ENCODE results near the gene GCK.

Gene GCK

DNA sequence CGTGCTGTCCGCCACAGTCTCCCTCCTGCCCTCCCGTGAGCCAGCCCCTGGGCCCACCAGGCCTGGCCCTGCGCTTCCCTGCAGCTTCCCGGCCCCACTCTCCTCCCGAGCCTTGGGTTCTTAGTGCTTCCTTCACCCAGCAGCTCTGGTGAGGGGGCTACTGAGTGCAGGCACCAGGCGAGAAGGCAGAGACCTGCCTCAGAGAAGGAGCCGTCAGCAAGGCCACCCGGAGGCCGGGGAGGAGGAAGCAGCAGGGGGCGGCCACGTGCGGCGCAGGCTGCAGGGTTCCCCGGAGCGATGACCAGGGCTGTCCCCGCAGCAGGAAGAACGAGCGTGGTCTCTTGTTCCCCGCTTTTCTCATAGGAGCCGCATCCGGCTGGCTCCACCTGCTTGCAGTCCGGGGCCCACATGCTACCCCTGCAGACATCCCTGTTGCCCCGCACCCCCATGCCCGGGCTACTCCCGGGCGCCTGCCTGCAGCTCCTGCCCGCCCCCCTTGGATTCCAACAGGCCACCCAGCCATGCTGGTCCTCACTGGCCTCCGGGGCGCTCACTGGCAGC lies 32.1 kb upstream of the GCK start:
- H3K9me3 ChIP-seq (ENCODE audit: control insufficient read depth, insufficient read depth, low read depth, low read length) = no peaks in the 10 kb centered on the region
- no peak overlapping the region for H3K4me3 ChIP-seq (ENCODE audit: low read depth, low read length)
- H3K27ac ChIP-seq (ENCODE audit: low read depth, low read length) = no peak overlapping the region
- no peaks in the 10 kb centered on the region for H3K27me3 ChIP-seq (ENCODE audit: control insufficient read depth, insufficient read depth, low read length)
- H3K9ac ChIP-seq (ENCODE audit: low read length) = no peak overlapping the region
- peaks cover 41% of the 10 kb centered on the region for H3K4me1 ChIP-seq (ENCODE audit: control insufficient read depth, insufficient read depth, low read length)
- no peaks in the 10 kb centered on the region for H3K36me3 ChIP-seq (ENCODE audit: control insufficient read depth, insufficient read depth, low read length)

DNA sequence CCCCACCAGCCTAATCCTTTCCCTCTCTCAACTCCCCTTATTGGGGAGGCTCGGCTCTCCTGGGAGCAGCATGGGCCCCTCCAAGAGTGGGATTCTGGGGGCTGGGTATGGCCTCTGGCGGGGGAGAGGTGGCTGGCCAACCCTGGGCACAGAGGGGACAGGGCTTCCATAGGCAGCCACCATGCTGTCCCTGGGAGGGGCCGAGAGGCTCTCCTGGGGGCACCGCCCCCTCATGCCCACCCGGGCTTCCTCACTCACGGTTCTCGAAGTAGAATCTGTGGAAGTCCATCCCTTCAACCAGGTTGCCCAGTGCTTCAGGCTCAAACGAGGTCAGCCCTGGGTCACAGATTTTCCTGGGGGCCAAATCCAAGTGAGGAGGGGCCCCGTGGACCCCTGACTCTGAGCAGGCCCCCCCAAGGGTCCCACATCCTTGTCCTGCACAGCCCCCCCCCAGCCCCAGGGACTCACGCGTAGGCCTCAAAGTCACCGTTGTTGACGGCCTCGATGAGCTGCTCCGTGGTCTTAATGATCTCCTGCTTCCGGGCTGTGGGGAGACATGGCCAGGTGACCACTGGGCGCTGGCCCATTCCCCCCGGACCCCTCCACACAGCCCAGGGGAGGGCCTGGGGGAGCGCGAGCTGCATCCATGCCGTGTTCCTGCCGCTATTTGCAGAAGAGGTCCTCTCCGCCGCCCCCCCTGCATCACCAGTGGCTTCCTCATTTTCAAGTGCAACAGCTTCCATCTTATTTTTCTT lies 31.3 kb upstream of the GCK start:
- Histone ChIP-seq H3K4me1 (ENCODE audit: control insufficient read depth, insufficient read depth, low read length) (peaks cover 41% of the 10 kb centered on the region), H3K27ac (ENCODE audit: low read depth, low read length) (no peak overlapping the region), H3K27me3 (ENCODE audit: control insufficient read depth, insufficient read depth, low read length) (no peaks in the 10 kb centered on the region), H3K9ac (ENCODE audit: low read length) (no peak overlapping the region), H3K9me3 (ENCODE audit: control insufficient read depth, insufficient read depth, low read depth, low read length) (no peaks in the 10 kb centered on the region), H3K4me3 (ENCODE audit: low read depth, low read length) (no peak overlapping the region), H3K36me3 (ENCODE audit: control insufficient read depth, insufficient read depth, low read length) (no peaks in the 10 kb centered on the region)

DNA sequence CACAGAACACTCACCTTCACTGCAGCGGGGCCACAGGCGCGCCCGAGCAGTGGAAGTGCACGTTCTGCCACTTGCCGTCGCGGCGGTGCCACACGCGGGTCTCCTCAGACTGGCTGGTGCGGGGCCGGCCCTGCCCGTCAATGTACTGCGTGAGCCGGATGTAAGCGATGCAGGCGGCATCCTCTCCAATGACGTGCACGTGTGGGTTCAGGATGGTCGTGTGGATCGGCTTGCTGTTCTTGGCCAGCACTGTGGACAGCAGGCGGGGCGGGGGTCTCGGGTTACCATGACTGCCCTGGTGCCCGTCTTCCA lies 30.8 kb upstream of the GCK start:
- Histone ChIP-seq H3K9me3 (ENCODE audit: control insufficient read depth, insufficient read depth, low read depth, low read length) (no peaks in the 10 kb centered on the region), H3K27ac (ENCODE audit: low read depth, low read length) (no peak overlapping the region), H3K4me1 (ENCODE audit: control insufficient read depth, insufficient read depth, low read length) (peaks cover 41% of the 10 kb centered on the region), H3K4me3 (ENCODE audit: low read depth, low read length) (no peak overlapping the region), H3K27me3 (ENCODE audit: control insufficient read depth, insufficient read depth, low read length) (no peaks in the 10 kb centered on the region), H3K36me3 (ENCODE audit: control insufficient read depth, insufficient read depth, low read length) (no peaks in the 10 kb centered on the region), H3K9ac (ENCODE audit: low read length) (no peak overlapping the region)

DNA sequence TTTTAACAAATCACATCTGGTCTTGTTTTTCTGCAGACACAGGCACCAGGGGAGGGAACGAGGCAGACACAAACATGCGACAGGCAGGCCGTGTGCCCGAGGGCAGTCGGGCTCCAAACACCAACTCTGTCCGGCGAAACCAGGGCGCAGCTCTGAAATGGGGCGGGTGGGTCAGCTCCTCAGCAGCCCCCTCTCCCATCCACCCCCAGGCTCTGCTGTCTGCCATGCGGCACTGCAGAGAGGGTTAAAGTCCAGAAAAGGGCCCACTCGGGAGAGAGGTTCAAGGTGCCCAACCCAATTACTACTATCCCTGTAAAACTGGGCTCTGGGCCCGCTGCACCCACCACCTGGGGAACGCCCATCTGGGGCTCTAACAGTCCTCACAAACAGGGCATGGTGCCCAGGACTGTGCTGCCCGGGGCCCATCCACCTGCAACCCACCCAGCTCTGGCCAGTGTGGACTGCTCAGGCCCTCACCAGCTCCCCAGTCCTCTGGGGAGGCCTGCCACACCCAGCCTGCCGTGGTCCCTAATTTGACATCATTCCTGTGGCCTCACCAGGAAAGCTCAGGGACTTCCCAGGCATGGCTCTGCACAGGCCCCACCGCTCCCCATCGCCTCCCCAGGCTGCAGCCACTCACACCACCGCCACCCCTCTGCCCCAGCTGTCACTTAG lies 30.3 kb upstream of the GCK start:
- Histone ChIP-seq H3K9ac (ENCODE audit: low read length) (no peak overlapping the region), H3K4me1 (ENCODE audit: control insufficient read depth, insufficient read depth, low read length) (peaks cover 40% of the 10 kb centered on the region)

DNA sequence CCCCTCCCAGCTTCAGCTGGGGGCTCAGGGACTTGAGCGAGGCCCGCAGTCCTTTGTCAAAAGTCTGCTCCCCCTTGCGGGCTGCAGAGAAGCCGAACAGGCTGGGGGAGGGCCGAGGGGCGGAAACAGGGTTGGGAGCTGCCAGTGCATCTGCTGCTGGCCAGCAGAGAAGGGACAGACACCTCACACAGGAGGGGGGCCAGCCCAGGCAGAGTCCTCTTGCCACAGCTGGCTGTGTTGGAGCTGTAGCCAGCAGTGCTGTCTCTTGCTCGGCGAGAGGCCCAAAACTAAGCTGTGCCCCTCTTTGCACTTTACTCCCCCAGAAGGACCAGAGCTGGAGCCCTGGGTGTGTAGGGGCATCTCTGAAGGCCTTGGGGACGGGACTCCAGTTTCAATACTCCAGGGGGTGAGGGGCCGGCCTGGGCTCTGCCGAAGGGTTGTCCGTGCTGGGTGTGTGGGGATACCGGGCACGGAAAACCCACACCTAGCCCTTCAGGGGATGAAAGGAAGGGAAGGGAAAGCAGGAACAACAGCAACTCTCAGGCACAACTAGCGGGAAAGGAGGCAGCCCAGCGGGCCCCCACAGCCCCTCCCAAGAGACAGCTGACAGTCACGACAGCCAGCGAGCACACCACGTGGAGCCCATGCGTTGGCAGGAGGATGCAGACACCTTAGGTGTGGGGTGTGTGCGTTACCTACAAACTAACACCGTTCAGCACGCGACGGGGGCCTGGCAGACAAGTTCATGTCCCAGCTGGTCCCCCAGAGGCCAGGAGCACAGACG lies 29.4 kb upstream of the GCK start:
- peaks cover 39% of the 10 kb centered on the region for H3K4me1 ChIP-seq (ENCODE audit: control insufficient read depth, insufficient read depth, low read length)
- H3K9me3 ChIP-seq (ENCODE audit: control insufficient read depth, insufficient read depth, low read depth, low read length) = no peaks in the 10 kb centered on the region
- no peak overlapping the region for H3K27ac ChIP-seq (ENCODE audit: low read depth, low read length)
- H3K27me3 ChIP-seq (ENCODE audit: control insufficient read depth, insufficient read depth, low read length) = no peaks in the 10 kb centered on the region
- 0 out of 2 replicates have a peak, but pooled peaks cover 3% of the 10 kb centered on the region for H3K36me3 ChIP-seq (ENCODE audit: control insufficient read depth, insufficient read depth, low read length)
- H3K9ac ChIP-seq (ENCODE audit: low read length) = no peak overlapping the region
- no peak overlapping the region for H3K4me3 ChIP-seq (ENCODE audit: low read depth, low read length)

More for the DNA sequence above, 30.3 kb upstream of the GCK start:
- Histone ChIP-seq H3K27me3 (ENCODE audit: control insufficient read depth, insufficient read depth, low read length) (no peaks in the 10 kb centered on the region), H3K4me3 (ENCODE audit: low read depth, low read length) (no peak overlapping the region), H3K27ac (ENCODE audit: low read depth, low read length) (no peak overlapping the region), H3K9me3 (ENCODE audit: control insufficient read depth, insufficient read depth, low read depth, low read length) (no peaks in the 10 kb centered on the region), H3K36me3 (ENCODE audit: control insufficient read depth, insufficient read depth, low read length) (0 out of 2 replicates have a peak, but pooled peaks cover 3% of the 10 kb centered on the region)

DNA sequence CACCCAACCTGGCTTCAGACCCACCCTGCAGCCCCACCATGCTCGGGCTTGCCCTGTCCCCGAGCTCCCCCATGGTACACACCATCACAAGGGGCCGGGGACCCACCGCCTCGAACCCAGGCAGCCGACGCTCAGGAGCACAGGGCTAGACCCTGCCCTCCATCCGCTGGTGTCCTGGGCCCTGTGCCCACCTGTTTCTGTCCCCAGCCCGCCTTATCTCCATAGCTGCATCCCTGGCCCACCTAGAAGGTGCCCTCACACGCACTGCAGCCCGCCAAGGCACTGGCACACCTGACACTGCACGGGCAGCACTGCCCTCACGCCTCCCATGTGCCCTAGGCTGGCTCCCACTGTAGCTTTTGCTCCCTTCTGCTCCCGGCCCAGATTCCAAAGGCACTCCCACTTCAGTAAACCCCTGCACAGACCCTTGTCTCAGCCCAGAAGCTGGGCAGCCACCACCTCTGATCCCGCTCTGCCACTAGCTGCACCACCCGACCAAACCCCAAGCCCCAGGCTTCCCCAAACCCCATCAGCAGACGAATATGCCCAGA lies 28.7 kb upstream of the GCK start:
- H3K4me3 ChIP-seq (ENCODE audit: low read depth, low read length) = no peak overlapping the region
- H3K36me3 ChIP-seq (ENCODE audit: control insufficient read depth, insufficient read depth, low read length) = peaks cover 10% of the 10 kb centered on the region
- H3K27me3 ChIP-seq (ENCODE audit: control insufficient read depth, insufficient read depth, low read length) = no peaks in the 10 kb centered on the region
- no peak overlapping the region for H3K27ac ChIP-seq (ENCODE audit: low read depth, low read length)
- H3K9ac ChIP-seq (ENCODE audit: low read length) = no peak overlapping the region
- H3K4me1 ChIP-seq (ENCODE audit: control insufficient read depth, insufficient read depth, low read length) = peaks cover 37% of the 10 kb centered on the region
- no peaks in the 10 kb centered on the region for H3K9me3 ChIP-seq (ENCODE audit: control insufficient read depth, insufficient read depth, low read depth, low read length)

DNA sequence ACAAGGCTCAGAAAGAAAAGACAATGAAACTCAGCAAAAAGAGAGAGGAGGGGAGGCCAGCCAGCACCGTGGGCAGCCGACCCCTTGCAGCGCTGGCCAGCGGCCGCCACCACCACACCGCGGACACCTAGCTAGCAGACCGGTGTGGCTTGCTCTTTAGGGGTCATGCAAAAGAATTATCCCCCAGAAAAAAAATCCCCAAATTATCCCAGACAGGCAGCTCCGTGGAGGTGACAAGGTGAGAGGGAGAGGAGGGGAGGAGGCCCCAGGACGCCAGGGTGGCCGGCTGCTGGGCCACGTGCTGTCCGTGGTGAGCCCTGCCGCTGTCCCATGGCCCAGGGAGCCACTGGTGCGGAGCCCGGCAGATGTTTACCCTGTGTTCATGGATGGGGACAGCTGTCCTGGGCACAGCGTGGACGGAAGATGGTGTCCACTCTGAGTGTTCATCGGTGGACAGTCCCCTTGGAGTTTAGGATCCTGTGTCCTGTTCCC lies 28.0 kb upstream of the GCK start:
- Histone ChIP-seq H3K27me3 (ENCODE audit: control insufficient read depth, insufficient read depth, low read length) (no peaks in the 10 kb centered on the region), H3K9ac (ENCODE audit: low read length) (no peak overlapping the region), H3K9me3 (ENCODE audit: control insufficient read depth, insufficient read depth, low read depth, low read length) (no peaks in the 10 kb centered on the region), H3K27ac (ENCODE audit: low read depth, low read length) (no peak overlapping the region), H3K4me1 (ENCODE audit: control insufficient read depth, insufficient read depth, low read length) (peaks cover 36% of the 10 kb centered on the region), H3K4me3 (ENCODE audit: low read depth, low read length) (no peak overlapping the region), H3K36me3 (ENCODE audit: control insufficient read depth, insufficient read depth, low read length) (peaks cover 13% of the 10 kb centered on the region)

DNA sequence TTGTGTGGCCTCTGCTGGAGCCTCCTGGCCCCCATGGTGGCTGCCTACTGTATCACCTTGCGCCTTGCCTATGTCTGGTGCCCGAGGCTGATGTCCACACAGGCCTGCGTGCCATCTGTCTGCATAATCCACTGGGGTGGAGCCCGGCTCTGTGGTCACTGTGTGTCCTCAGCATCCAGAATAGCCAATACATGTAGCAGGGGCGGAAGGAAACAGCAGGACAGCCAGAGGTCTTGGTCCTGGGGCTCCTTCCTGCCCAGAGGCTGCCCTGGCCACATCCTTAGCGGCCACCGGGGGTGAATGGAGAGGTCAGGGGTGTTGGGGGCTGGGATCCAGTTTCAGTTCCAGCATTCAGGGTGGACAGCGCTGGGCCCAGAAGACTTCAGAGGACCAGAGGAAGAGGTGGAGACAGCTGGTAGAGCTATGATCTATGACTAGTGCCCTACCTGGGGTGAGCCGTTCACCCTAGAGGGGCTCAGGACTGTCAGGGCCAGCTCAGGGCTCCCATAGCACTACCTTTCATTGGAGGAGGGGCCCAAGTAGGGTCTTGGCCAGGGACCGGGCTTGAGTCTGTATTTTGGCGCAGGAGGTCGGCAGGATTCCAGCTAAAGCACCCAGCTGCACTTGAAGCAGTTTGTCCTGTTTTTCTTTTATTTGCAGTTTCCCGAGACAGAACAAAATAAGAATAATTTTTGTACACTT lies 27.4 kb upstream of the GCK start:
- H3K4me1 ChIP-seq (ENCODE audit: control insufficient read depth, insufficient read depth, low read length) = peaks cover 36% of the 10 kb centered on the region
- no peak overlapping the region for H3K4me3 ChIP-seq (ENCODE audit: low read depth, low read length)
- peaks cover 19% of the 10 kb centered on the region for H3K36me3 ChIP-seq (ENCODE audit: control insufficient read depth, insufficient read depth, low read length)
- no peak overlapping the region for H3K9ac ChIP-seq (ENCODE audit: low read length)
- no peaks in the 10 kb centered on the region for H3K9me3 ChIP-seq (ENCODE audit: control insufficient read depth, insufficient read depth, low read depth, low read length)
- no peaks in the 10 kb centered on the region for H3K27me3 ChIP-seq (ENCODE audit: control insufficient read depth, insufficient read depth, low read length)
- H3K27ac ChIP-seq (ENCODE audit: low read depth, low read length) = no peak overlapping the region

DNA sequence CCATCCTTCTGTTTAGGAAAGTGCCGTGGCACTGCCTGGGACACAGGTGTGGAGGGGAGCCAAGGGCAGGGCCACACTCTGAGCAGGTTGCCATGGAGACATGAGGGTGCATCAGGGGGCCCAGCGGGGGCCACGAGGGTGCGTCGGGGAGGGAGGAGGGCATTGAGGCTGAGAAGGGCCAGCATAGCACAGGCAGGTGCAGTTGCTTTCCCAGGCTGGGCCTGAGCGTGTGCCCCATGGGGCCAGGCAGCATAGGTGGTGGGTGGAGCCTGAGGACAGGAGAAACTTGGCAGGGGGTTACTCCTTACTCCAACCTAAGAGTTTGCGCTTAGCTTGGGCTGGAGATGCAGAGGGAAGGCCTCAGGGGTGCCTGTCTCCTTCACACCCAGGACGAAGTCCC lies 26.8 kb upstream of the GCK start:
- H3K9ac ChIP-seq (ENCODE audit: low read length) = no peak overlapping the region
- no peaks in the 10 kb centered on the region for H3K9me3 ChIP-seq (ENCODE audit: control insufficient read depth, insufficient read depth, low read depth, low read length)
- no peak overlapping the region for H3K27ac ChIP-seq (ENCODE audit: low read depth, low read length)
- H3K27me3 ChIP-seq (ENCODE audit: control insufficient read depth, insufficient read depth, low read length) = no peaks in the 10 kb centered on the region
- H3K4me3 ChIP-seq (ENCODE audit: low read depth, low read length) = no peak overlapping the region
- H3K36me3 ChIP-seq (ENCODE audit: control insufficient read depth, insufficient read depth, low read length) = peaks cover 26% of the 10 kb centered on the region
- peaks cover 32% of the 10 kb centered on the region for H3K4me1 ChIP-seq (ENCODE audit: control insufficient read depth, insufficient read depth, low read length)

DNA sequence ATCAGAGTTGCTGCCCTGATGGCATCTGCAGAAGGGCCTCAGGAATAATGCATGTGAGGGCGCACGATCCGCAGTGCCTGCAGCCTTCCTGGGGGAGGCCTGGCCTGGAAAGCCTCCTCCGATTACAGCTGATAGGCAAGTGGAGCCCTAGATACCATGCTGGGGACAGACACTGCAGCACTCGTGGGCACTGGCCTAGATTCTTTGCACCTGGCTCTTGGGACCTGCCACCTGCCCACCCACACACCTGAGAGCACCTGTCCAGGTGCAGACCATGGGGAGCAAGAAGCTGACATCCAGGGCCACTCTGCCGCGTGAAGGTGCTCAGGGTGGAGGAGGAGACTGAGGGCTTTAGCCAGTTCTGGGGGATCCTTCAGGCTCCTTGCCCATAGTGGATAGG lies 26.3 kb upstream of the GCK start:
- Histone ChIP-seq H3K36me3 (ENCODE audit: control insufficient read depth, insufficient read depth, low read length) (peaks cover 31% of the 10 kb centered on the region), H3K9ac (ENCODE audit: low read length) (no peak overlapping the region), H3K27me3 (ENCODE audit: control insufficient read depth, insufficient read depth, low read length) (no peaks in the 10 kb centered on the region), H3K4me3 (ENCODE audit: low read depth, low read length) (no peak overlapping the region), H3K9me3 (ENCODE audit: control insufficient read depth, insufficient read depth, low read depth, low read length) (no peaks in the 10 kb centered on the region), H3K4me1 (ENCODE audit: control insufficient read depth, insufficient read depth, low read length) (peaks cover 31% of the 10 kb centered on the region), H3K27ac (ENCODE audit: low read depth, low read length) (no peak overlapping the region)

Measured in HUES6 (cell line).